ENCODE results near the gene LOXL1.

GRCh38 chr15:73882761-73883419 is 43.4 kb upstream of the LOXL1 start:
- no peak for TF ChIP-seq EP300 (conservative IDR thresholded peaks at IDR 0.05; ENCODE audit: poor library complexity, severe bottlenecking)
- TF ChIP-seq CTCF (IDR thresholded peaks at IDR 0.05; ENCODE audit: poor library complexity, severe bottlenecking) = no peak
- no peak for TF ChIP-seq TAF1 (IDR thresholded peaks at IDR 0.05; ENCODE audit: low read depth)
- no peak for TF ChIP-seq RAD21 (conservative IDR thresholded peaks at IDR 0.05)
- TF ChIP-seq POLR2AphosphoS5 (IDR thresholded peaks at IDR 0.05) = no peak
